ENCODE results near the gene SHROOM1. TPM values are rescaled to one million over a fixed set of nuclear protein-coding genes. Genes with fewer than 3 reads are reported as not detected.

Gene SHROOM1
- total and polyA plus RNA-seq, 9 of the 15 experiments (the other 6 are each of a cell fraction or from before 2014, with no cell fraction given): 0.44 to 26.5 (median 11.9) TPM

DNA sequence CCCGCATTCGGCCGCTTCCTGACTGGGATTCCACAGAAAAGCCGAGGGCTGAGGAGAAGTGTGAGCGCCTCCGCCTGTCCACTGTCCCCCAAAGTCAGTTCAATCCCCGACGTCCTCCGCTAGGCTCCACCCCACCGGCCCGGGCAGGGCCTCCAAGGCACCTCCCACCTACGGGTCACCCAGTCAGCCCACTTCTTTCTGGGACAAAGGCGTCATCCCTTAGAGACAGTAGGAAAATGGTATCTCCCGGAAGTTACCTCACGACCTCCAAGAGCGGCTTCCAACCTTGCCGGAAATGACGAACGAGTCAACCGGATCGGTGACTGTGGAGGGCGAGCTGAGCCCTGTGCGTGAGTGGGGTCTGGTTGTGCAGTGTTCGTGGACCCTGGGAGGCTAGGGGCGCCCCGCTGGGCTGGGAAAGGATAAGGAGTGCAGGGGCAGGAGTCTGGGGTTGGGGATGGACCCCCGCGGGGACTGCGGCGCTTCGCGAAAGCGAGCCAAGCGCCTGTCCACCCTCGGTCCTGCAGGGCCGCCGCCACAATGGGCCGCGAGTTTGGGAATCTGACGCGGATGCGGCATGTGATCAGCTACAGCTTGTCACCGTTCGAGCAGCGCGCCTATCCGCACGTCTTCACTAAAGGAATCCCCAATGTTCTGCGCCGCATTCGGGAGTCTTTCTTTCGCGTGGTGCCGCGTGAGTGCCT, 36.0 kb upstream of the SHROOM1 start, which contains the start of the genes GDF9 and UQCRQ (continued):
- TF ChIP-seq, protein P1, sequence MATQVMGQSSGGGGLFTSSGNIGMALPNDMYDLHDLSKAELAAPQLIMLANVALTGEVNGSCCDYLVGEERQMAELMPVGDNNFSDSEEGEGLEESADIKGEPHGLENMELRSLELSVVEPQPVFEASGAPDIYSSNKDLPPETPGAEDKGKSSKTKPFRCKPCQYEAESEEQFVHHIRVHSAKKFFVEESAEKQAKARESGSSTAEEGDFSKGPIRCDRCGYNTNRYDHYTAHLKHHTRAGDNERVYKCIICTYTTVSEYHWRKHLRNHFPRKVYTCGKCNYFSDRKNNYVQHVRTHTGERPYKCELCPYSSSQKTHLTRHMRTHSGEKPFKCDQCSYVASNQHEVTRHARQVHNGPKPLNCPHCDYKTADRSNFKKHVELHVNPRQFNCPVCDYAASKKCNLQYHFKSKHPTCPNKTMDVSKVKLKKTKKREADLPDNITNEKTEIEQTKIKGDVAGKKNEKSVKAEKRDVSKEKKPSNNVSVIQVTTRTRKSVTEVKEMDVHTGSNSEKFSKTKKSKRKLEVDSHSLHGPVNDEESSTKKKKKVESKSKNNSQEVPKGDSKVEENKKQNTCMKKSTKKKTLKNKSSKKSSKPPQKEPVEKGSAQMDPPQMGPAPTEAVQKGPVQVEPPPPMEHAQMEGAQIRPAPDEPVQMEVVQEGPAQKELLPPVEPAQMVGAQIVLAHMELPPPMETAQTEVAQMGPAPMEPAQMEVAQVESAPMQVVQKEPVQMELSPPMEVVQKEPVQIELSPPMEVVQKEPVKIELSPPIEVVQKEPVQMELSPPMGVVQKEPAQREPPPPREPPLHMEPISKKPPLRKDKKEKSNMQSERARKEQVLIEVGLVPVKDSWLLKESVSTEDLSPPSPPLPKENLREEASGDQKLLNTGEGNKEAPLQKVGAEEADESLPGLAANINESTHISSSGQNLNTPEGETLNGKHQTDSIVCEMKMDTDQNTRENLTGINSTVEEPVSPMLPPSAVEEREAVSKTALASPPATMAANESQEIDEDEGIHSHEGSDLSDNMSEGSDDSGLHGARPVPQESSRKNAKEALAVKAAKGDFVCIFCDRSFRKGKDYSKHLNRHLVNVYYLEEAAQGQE (IDR thresholded peaks at IDR 0.05; ENCODE audit: borderline replicate concordance): peak; percentile 77; the same call in 1 of the 2 replicates
- TF ChIP-seq, protein P1 (CRISPR knock-in tag; IDR thresholded peaks at IDR 0.05; ENCODE audit: low read depth): no peak
- no peak for TF ChIP-seq CAMTA2 (CRISPR knock-in tag; conservative IDR thresholded peaks at IDR 0.05)
- no peak for TF ChIP-seq KLF10 (CRISPR knock-in tag; IDR thresholded peaks at IDR 0.05)
- TF ChIP-seq, protein P2, sequence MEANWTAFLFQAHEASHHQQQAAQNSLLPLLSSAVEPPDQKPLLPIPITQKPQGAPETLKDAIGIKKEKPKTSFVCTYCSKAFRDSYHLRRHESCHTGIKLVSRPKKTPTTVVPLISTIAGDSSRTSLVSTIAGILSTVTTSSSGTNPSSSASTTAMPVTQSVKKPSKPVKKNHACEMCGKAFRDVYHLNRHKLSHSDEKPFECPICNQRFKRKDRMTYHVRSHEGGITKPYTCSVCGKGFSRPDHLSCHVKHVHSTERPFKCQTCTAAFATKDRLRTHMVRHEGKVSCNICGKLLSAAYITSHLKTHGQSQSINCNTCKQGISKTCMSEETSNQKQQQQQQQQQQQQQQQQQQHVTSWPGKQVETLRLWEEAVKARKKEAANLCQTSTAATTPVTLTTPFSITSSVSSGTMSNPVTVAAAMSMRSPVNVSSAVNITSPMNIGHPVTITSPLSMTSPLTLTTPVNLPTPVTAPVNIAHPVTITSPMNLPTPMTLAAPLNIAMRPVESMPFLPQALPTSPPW (CRISPR knock-in tag; IDR thresholded peaks at IDR 0.05): peak; percentile 73
- TF ChIP-seq ZNF407 (IDR thresholded peaks at IDR 0.05; ENCODE audit: low read depth): peak; percentile 61; the same call in 1 of the 2 replicates
- peak; percentile 62; the same call in 1 of the 2 replicates for TF ChIP-seq XRCC5 (IDR thresholded peaks at IDR 0.05; ENCODE audit: low read depth, low read length)

Measured in K562 (cell line).